HG02970 (cell line): ENCODE results near the gene MGRN1.

Experiments used
- ATAC-seq: cut with Tn5 transposase; IDR thresholded peaks from one replicate; pipeline ENCODE4 v1.9.1; 2021; ENCODE audit warnings: mild to moderate bottlenecking, moderate library complexity, moderate number of reproducible peaks; ENCODE audit not compliant: unreplicated experiment, low FRiP score

MGRN1 gene

DNA sequence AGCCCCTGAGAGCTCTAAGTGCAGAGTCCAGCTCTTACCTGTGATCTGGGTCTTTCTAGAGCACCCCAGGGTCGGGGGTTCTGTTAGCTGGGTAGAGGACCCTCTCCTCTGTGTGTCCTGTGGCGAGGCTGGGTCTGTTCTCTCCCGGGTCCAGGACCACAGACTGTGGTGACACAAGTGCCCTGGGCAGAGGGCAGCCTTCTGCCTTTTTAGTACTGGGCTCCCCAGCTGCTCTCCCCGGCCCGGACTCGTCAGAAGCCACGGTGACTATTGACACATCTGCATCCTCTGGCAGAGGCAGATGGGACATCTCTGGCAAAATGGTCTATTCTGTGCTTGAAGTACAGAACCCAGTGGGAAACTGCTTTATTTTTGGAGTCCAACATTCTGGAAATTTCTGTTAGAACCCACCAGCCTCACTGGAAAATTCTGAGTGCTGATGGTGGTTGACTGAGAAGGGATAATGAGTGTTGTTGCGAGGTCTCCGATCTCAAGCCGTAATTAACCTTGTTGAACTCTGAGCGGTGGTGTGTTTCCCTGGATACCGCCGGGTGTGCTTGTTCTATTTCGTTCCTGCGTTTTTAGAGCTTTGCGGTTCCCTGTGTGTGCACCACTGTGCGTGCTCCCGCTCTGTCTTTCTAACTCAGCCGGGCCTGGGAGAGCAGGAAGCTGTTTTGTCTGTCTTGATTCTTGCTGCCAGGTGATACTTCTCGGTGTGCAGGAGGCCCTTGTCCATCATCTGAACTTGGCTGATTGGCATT is 42.8 kb downstream of the MGRN1 start:
- no peak for ATAC-seq

GRCh38 chr16:4668313-4668960 is 43.8 kb downstream of the MGRN1 start:
- no peak for ATAC-seq

GRCh38 chr16:4673387-4674046 is 48.9 kb downstream of the MGRN1 start:
- ATAC-seq: no peak

DNA sequence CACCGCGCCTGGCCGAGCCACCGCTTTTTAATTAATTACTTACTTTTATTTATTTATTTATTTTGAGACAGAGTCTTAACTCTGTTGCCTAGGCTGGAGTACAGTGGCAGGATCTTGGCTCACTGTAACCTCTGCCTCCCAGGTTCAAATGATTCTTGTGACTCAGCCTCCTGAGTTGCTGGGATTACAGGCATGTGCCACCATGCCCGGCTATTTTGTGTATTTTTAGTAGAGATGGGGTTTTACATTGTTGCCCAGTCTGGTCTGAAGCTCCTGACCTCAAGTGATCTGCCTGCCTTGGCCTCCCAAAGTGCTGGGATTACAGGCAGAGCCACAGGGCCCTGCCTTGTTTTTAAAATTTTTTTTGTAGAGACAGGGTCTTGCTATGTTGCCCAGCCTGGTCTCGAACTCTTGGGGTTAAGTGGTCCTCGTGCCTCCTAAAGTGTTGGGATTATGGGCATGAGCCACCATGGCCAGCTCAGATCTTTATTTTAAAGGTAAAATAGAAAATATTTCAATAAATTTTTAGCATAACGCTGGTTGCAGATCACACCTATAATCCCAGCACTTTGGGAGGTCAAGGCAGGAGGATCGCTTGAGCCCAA is 50.4 kb downstream of the MGRN1 start:
- ATAC-seq: no peak

- no peak for ATAC-seq
Observed at GRCh38 chr16:4675864-4676786, 51.5 kb downstream of the MGRN1 start.

DNA sequence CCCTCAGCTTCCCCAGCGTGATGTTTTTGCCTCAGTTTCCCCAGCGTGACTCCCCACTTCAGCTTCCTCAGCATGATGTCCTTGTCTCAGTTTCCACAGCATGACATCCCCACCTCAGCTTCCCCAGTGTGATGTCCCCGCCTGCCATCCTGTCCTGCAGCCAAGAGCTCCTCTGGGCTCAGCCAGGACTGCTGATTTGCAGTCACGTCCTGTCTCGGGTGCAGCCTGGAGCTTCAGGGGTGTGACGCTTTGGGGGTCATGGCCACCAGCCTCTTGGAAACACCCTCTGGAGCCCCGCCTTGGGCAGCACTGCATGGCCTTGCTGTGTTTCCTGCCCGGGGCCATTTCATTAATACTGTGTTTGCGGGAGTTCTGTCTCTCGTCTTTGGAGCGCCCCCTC is 52.2 kb downstream of the MGRN1 start:
- no peak for ATAC-seq

- no peak for ATAC-seq
Observed at GRCh38 chr16:4677390-4677789, 52.8 kb downstream of the MGRN1 start.

DNA sequence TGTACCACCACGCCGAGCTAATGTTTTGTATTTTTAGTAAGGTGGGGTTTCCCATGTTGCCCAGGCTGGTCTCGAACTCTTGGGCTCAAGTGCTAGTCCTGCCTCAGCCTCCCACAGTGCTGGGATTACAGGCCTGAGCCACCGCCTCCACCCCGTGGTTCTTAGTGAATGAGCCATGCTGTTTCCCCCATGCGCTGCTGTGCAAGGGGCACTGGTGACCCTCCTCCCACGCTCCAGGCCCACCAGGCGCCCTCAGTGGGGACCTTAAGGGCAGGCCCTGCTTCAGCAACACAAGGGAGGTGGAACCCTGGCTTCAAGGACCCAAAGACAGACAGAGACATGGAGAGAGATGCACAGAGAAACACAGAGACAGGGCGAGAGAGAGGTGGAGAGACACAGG is 53.4 kb downstream of the MGRN1 start:
- ATAC-seq: no peak

GRCh38 chr16:4678596-4678995 is 54.0 kb downstream of the MGRN1 start:
- no peak for ATAC-seq

- ATAC-seq: no peak
Observed at GRCh38 chr16:4679156-4679849, 54.7 kb downstream of the MGRN1 start.

GRCh38 chr16:4679850-4680636 is 55.4 kb downstream of the MGRN1 start:
- ATAC-seq: no peak

DNA sequence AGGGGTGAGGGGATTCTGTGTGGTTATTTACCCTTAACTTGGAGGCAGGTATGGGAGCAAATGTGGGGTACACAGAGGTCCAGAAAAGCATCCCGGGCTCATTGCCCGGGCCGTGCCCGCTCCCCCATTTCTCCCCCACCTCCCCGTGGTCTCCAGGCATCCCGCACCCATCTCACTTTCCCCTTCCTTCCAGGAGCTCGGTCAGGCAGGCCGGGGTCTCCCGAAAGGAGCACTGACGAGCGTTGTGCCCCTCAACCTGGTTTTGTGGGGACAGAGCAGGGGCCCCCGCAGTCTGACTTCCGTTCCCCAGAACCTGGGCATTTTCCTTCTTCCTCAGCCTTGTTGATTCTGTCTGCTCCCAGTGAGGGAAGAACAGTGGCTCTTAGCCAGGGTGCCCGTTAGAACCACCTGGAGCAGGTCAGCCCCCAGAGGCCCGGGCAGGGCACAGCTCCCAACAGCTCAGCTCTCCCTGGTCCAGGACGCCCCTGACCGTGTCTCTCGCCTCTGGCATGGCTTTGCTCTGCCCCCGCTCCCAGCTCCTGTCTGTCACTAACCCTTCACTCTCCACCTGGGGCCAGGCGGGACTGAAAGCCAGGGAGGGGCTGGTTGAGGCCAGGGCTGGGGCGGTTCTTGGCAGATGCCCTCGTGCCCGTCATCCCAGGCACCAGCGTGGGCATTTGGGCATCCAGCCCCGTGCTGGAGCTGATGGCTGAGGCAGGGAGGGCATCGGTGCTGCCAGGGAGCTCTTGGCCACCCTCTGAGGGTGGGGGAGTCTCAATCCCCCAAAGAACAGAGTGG is 56.2 kb downstream of the MGRN1 start:
- ATAC-seq: no peak

GRCh38 chr16:4681471-4682083 is 57.0 kb downstream of the MGRN1 start:
- ATAC-seq: no peak

- ATAC-seq: no peak
Observed at GRCh38 chr16:4682084-4682591, 57.5 kb downstream of the MGRN1 start.

GRCh38 chr16:4682616-4683254 is 58.1 kb downstream of the MGRN1 start:
- no peak for ATAC-seq

- ATAC-seq: no peak
Observed at GRCh38 chr16:4683255-4684057, 58.8 kb downstream of the MGRN1 start.
